Upper lobe of left lung (tissue), 6 donors: Measurements from ENCODE around the gene COL28A1. TPM values are rescaled to one million over a fixed set of nuclear protein-coding genes. Genes with fewer than 3 reads are reported as not detected.

Experiments
- ATAC-seq, 2 donors: fragments of 200-7000 bp; cut with Tn5 transposase; one replicate each; pipeline ENCODE4 v1.9.1; 2022; ENCODE audit warnings: mild to moderate bottlenecking in 2 of 2, moderate library complexity in 2 of 2; ENCODE audit not compliant: low FRiP score in 2 of 2
- DNase-seq, 2 donors: peaks; one replicate each; pipeline ENCODE4 v3.0.0-alpha.2; 2019 to 2020
- H3K27ac ChIP-seq, 4 donors: fragments of 200-600 bp; sonication (generic); one replicate each; pipeline ENCODE4 v1.5.1; 2016 to 2019
- H3K27me3 ChIP-seq, 4 donors: fragments of 200-600 bp; sonication (generic); one replicate each; pipeline ENCODE4 v1.5.1; 2017 to 2019
- H3K36me3 ChIP-seq, 4 donors: fragments of 200-600 bp; sonication (generic); one replicate each; pipeline ENCODE4 v1.5.1; 2016 to 2019
- H3K4me1 ChIP-seq, 4 donors: fragments of 200-600 bp; sonication (generic); one replicate each; pipeline ENCODE4 v1.5.1; 2018 to 2019
- H3K4me3 ChIP-seq, 4 donors: fragments of 200-600 bp; sonication (generic); one replicate each; pipeline ENCODE4 v1.5.1; 2017 to 2019; ENCODE audit warnings: mild to moderate bottlenecking in 2 of 4, moderate library complexity in 1 of 4
- H3K9me3 ChIP-seq, 4 donors: fragments of 200-600 bp; sonication (generic); one replicate each; pipeline ENCODE4 v1.5.1; 2018 to 2019
- CTCF ChIP-seq, 6 experiments: fragments of 450-650 bp in 4 of 6; fragments of 200-600 bp in 2 of 6; sonication (generic) in 2 of 6; IDR thresholded peaks; one replicate each; pipeline ENCODE4 v1.5.1; 2016 to 2019; ENCODE audit warnings: antibody characterized with exemption in 6 of 6
- EP300 ChIP-seq, 4 donors: sonication (generic); formaldehyde crosslinking; IDR thresholded peaks; one replicate each; pipeline ENCODE4 v1.5.1; 2017; ENCODE audit warnings: antibody characterized with exemption in 4 of 4, control low read depth in 2 of 4
- POLR2A ChIP-seq, 4 donors: fragments of 450-650 bp; IDR thresholded peaks; one replicate each; pipeline ENCODE4 v1.5.1; 2016 to 2017; ENCODE audit warnings: antibody characterized with exemption in 4 of 4, mild to moderate bottlenecking in 2 of 4
- POLR2AphosphoS5 ChIP-seq, 2 donors: sonication (generic); formaldehyde crosslinking; IDR thresholded peaks; one replicate each; pipeline ENCODE4 v1.5.1; 2017; ENCODE audit warnings: antibody characterized with exemption in 2 of 2
- WGBS, 2 donors: methylation state at CpG; one replicate each; pipeline ENCODE4 v1.1.5; 2017 to 2018; 5-methylcytosine and 5-hydroxymethylcytosine counted together
- total RNA-seq, 6 donors: library from RNA; depleted of rRNA in 4 of 6; stranded (reverse); fragments of >200 nt in 4 of 6; gene quantifications; one replicate each; pipeline versions ENCODE4 v1.1.0 to v1.2.1, GENCODE V29; 2016 to 2021
- donor health status: DM: no; HTN: no; CAD: no; lungs with moderate emphysema.
- donor health status: DM: no; HTN: yes; CAD: no; lungs with severe emphysema.

COL28A1 gene
- total RNA-seq, 6 donors from 2014 or later, result 1.5 to 14.7 (median 4.3) TPM

- ATAC-seq (no peak), DNase-seq (no peak)
- H3K27ac ChIP-seq, result no peak overlapping the region
- WGBS, 2 donors, result 53 to 69% methylated on average over 3 of the region's 3 CpGs
- no peaks in the 10 kb centered on the region for H3K9me3 ChIP-seq
- no peak for TF ChIP-seq EP300 (IDR thresholded peaks at IDR 0.05)
- TF ChIP-seq POLR2A (IDR thresholded peaks at IDR 0.05), result no peak
- no peak for TF ChIP-seq CTCF (IDR thresholded peaks at IDR 0.05)
- TF ChIP-seq POLR2AphosphoS5 (IDR thresholded peaks at IDR 0.05), result no peak
- H3K4me3 ChIP-seq, result no peak overlapping the region
- no peaks in the 10 kb centered on the region for H3K36me3 ChIP-seq
- no peaks in the 10 kb centered on the region for H3K27me3 ChIP-seq
- no peaks in the 10 kb centered on the region for H3K4me1 ChIP-seq
These were observed 199.8 kb downstream of the COL28A1 start for GRCh38 chr7:7335909-7336308.

GRCh38 chr7:7335215-7335614 is 200.5 kb downstream of the COL28A1 start:
- no peak overlapping the region for H3K27ac ChIP-seq
- WGBS, 2 donors, result 84 to 95% methylated on average over 2 of the region's 2 CpGs
- no peaks in the 10 kb centered on the region for H3K4me1 ChIP-seq
- H3K27me3 ChIP-seq, result no peaks in the 10 kb centered on the region
- no peaks in the 10 kb centered on the region for H3K36me3 ChIP-seq
- H3K4me3 ChIP-seq, result no peak overlapping the region
- no peak for TF ChIP-seq POLR2A (IDR thresholded peaks at IDR 0.05)
- no peak for TF ChIP-seq CTCF (IDR thresholded peaks at IDR 0.05)
- TF ChIP-seq POLR2AphosphoS5 (IDR thresholded peaks at IDR 0.05), result no peak
- no peak for TF ChIP-seq EP300 (IDR thresholded peaks at IDR 0.05)
- DNase-seq (no peak), ATAC-seq (no peak)
- no peaks in the 10 kb centered on the region for H3K9me3 ChIP-seq

- TF ChIP-seq EP300 (IDR thresholded peaks at IDR 0.05) (no peak), POLR2AphosphoS5 (IDR thresholded peaks at IDR 0.05) (no peak), CTCF (IDR thresholded peaks at IDR 0.05) (no peak), POLR2A (IDR thresholded peaks at IDR 0.05) (no peak)
- ATAC-seq (no peak), DNase-seq (no peak)
- Histone ChIP-seq H3K36me3 (no peaks in the 10 kb centered on the region), H3K27me3 (no peaks in the 10 kb centered on the region), H3K9me3 (no peaks in the 10 kb centered on the region), H3K4me1 (no peaks in the 10 kb centered on the region), H3K27ac (no peak overlapping the region), H3K4me3 (no peak overlapping the region)
- 65 to 80% methylated on average over 3 of the region's 3 CpGs for WGBS, 2 donors
These were observed 202.1 kb downstream of the COL28A1 start for GRCh38 chr7:7333610-7334009.

- TF ChIP-seq EP300 (IDR thresholded peaks at IDR 0.05) (no peak), CTCF (IDR thresholded peaks at IDR 0.05) (no peak), POLR2AphosphoS5 (IDR thresholded peaks at IDR 0.05) (no peak), POLR2A (IDR thresholded peaks at IDR 0.05) (no peak)
- WGBS, 2 donors, result 85 to 88% methylated on average over 4 of the region's 4 CpGs
- no peak for DNase-seq
- Histone ChIP-seq H3K4me3 (no peak overlapping the region), H3K36me3 (no peaks in the 10 kb centered on the region), H3K4me1 (no peaks in the 10 kb centered on the region), H3K27ac (no peak overlapping the region), H3K9me3 (no peaks in the 10 kb centered on the region), H3K27me3 (no peaks in the 10 kb centered on the region)
- no peak for ATAC-seq
These were observed 204.2 kb downstream of the COL28A1 start for GRCh38 chr7:7331523-7331922.

- TF ChIP-seq CTCF (IDR thresholded peaks at IDR 0.05) (no peak), POLR2AphosphoS5 (IDR thresholded peaks at IDR 0.05) (no peak), EP300 (IDR thresholded peaks at IDR 0.05) (no peak), POLR2A (IDR thresholded peaks at IDR 0.05) (no peak)
- no peaks in the 10 kb centered on the region for H3K27me3 ChIP-seq
- H3K4me3 ChIP-seq, result no peak overlapping the region
- no peaks in the 10 kb centered on the region for H3K36me3 ChIP-seq
- ATAC-seq (no peak), DNase-seq (no peak)
- no peaks in the 10 kb centered on the region for H3K9me3 ChIP-seq
- 73 to 78% methylated on average over 2 of the region's 2 CpGs for WGBS, 2 donors
- no peaks in the 10 kb centered on the region for H3K4me1 ChIP-seq
- H3K27ac ChIP-seq, result no peak overlapping the region
These were observed 204.7 kb downstream of the COL28A1 start for GRCh38 chr7:7330997-7331396.
